Sigmoid colon (tissue), 7 donors: ENCODE data around the gene C13orf42. TPM values are rescaled to one million over a fixed set of nuclear protein-coding genes. Genes with fewer than 3 reads are reported as not detected.

ENCODE experiments used
- DNase-seq: peaks from one replicate; pipeline ENCODE4 v3.0.0-alpha.2; 2019
- H3K27ac ChIP-seq, 4 donors: fragments of 200-600 bp; sonication (generic); one replicate each; pipeline ENCODE4 v1.5.1; 2016 to 2019; ENCODE audit warnings: mild to moderate bottlenecking in 1 of 4
- H3K27me3 ChIP-seq, 3 donors: fragments of 200-600 bp; sonication (generic); one replicate each; pipeline ENCODE4 v1.5.1; 2019; ENCODE audit warnings: mild to moderate bottlenecking in 1 of 3
- H3K36me3 ChIP-seq, 4 donors: fragments of 200-600 bp; sonication (generic); one replicate each; pipeline ENCODE4 v1.5.1; 2016 to 2019
- H3K4me1 ChIP-seq, 4 donors: fragments of 200-600 bp; sonication (generic); one replicate each; pipeline ENCODE4 v1.5.1; 2017 to 2019
- H3K4me3 ChIP-seq, 4 donors: fragments of 200-600 bp; sonication (generic); one replicate each; pipeline ENCODE4 v1.5.1; 2017 to 2019; ENCODE audit warnings: mild to moderate bottlenecking in 2 of 4, moderate library complexity in 1 of 4
- H3K9me3 ChIP-seq, 4 donors: fragments of 200-600 bp in 3 of 4; sonication (generic) in 3 of 4; one replicate each; pipeline versions ENCODE4 v1.5.1 to v1.6.1; 2013 to 2019
- CTCF ChIP-seq, 4 experiments: fragments of 450-650 bp in 3 of 4; fragments of 200-600 bp in 1 of 4; IDR thresholded peaks; one replicate each; pipeline ENCODE4 v1.5.1; 2016 to 2019; ENCODE audit warnings: antibody characterized with exemption in 4 of 4, mild to moderate bottlenecking in 3 of 4, moderate library complexity in 2 of 4
- EP300 ChIP-seq, 4 donors: sonication (generic); formaldehyde crosslinking; IDR thresholded peaks; one replicate each; pipeline ENCODE4 v1.6.1; 2017; ENCODE audit warnings: antibody characterized with exemption in 4 of 4
- POLR2A ChIP-seq, 2 donors: fragments of 450-650 bp; IDR thresholded peaks; one replicate each; pipeline ENCODE4 v1.6.1; 2016; ENCODE audit warnings: antibody characterized with exemption in 2 of 2, mild to moderate bottlenecking in 2 of 2, moderate library complexity in 2 of 2
- POLR2AphosphoS5 ChIP-seq, 4 donors: sonication (generic); formaldehyde crosslinking; IDR thresholded peaks; one replicate each; pipeline ENCODE4 v1.6.1; 2017; ENCODE audit warnings: antibody characterized with exemption in 4 of 4
- WGBS, 2 donors: extraction: QIAGEN DNeasy Blood & Tissue Kit; methylation state at CpG; one replicate each; pipeline ENCODE4 v1.1.7; 2013; 5-methylcytosine and 5-hydroxymethylcytosine counted together
- intact Hi-C: fragments of 100-400 bp; cut with DNase I; formaldehyde crosslinking; loops from one replicate; pipeline ENCODE4 v1.15.1; 2023
- polyA plus RNA-seq, 3 donors: library from polyadenylated mRNA; stranded (reverse); fragments of 200-250 nt; gene quantifications; one replicate each; pipeline ENCODE4 v1.2.3, GENCODE V29; 2013
- total RNA-seq, 4 donors: library from RNA; depleted of rRNA; stranded (reverse); fragments of >200 nt; gene quantifications; one replicate each; pipeline ENCODE4 v1.1.0, GENCODE V29; 2016
- donor health status: healthy with polysubstance abuse.
- donor health status: Bipolar disorder and iron deficiency.
- donor health status: healthy.

Gene C13orf42
- total and polyA plus RNA-seq, 7 donors, result not detected

DNA sequence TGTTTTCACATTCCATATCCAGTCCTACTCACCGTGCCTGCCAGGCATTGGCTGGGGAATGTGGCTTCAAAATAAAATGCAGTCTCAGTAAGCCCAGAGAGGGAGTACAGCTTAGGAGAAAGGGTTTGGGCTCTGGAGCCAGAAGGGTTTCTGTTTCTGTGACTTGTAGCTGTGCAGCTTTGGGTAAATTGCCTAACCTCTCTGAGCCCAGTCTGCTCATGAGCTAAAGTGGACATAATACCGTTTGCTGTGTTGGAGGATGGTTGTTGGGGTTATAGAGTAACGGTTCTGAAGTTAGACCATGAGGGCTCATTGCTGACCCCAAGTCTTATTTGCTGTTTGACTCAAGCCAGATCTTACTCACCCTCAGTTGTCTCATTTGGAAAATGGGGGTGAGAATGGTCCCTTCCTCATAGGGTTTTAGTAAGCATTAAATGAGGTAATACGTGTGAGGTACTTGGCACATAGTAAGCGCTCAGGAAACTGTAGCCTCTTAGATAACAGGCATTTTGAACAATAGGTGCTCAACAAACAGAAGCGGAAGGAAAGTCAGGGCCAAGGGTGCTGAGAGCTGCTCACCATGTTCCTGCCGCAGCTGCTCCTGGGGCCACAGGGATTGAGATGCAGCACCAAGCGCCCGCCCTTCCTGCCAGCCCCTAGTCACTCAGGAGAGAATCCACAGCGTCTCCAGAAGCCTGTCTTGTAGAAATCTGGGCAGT lies 45.5 kb downstream of the C13orf42 start:
- H3K27ac ChIP-seq, result no peak overlapping the region
- TF ChIP-seq POLR2AphosphoS5 (IDR thresholded peaks at IDR 0.05), result no peak
- no peak for TF ChIP-seq CTCF (IDR thresholded peaks at IDR 0.05)
- no peak for TF ChIP-seq EP300 (IDR thresholded peaks at IDR 0.05)
- TF ChIP-seq POLR2A (IDR thresholded peaks at IDR 0.05), result no peak
- intact Hi-C loops, result no loop called here

DNA sequence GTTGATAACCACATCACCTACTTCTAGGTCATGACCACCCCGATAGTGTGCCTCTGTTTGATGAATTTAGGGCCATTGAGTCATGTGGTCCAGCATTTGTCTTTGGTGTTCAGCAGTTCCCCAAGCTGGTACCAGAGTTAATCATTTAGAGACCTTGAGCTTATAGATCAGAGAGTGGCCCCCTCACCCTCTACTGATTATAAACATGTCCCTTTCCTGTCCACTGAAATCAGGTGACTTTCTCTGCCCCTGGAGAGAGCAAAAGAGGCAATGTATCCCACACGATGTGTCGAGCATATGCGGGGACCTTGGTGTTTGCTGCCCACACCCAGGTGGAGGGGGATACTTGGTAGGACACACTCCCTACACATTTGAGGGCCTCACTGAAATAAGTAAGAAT lies 46.3 kb downstream of the C13orf42 start:
- H3K4me3 ChIP-seq, result no peak overlapping the region
- 88 to 93% methylated on average over 4 of the region's 4 CpGs for WGBS, 2 donors
- no peaks in the 10 kb centered on the region for H3K36me3 ChIP-seq
- intact Hi-C loops, result no loop called here
- DNase-seq, result no peak
- H3K9me3 ChIP-seq, result no peaks in the 10 kb centered on the region
- H3K4me1 ChIP-seq, result no peaks in the 10 kb centered on the region
- H3K27me3 ChIP-seq, result peaks cover 0 to 8% (median 0%) of the 10 kb centered on the region in 3 donors
- no peak for TF ChIP-seq CTCF (IDR thresholded peaks at IDR 0.05)
- no peak for TF ChIP-seq POLR2AphosphoS5 (IDR thresholded peaks at IDR 0.05)
- no peak for TF ChIP-seq POLR2A (IDR thresholded peaks at IDR 0.05)
- no peak for TF ChIP-seq EP300 (IDR thresholded peaks at IDR 0.05)
- H3K27ac ChIP-seq, result no peak overlapping the region

More for the DNA sequence above, 45.5 kb downstream of the C13orf42 start:
- Histone ChIP-seq H3K27me3 (peaks cover 0 to 8% (median 0%) of the 10 kb centered on the region in 3 donors), H3K36me3 (no peaks in the 10 kb centered on the region), H3K9me3 (no peaks in the 10 kb centered on the region), H3K4me3 (no peak overlapping the region), H3K4me1 (no peaks in the 10 kb centered on the region)
- 77 to 85% methylated on average over 10 of the region's 10 CpGs for WGBS, 2 donors
- DNase-seq, result no peak

DNA sequence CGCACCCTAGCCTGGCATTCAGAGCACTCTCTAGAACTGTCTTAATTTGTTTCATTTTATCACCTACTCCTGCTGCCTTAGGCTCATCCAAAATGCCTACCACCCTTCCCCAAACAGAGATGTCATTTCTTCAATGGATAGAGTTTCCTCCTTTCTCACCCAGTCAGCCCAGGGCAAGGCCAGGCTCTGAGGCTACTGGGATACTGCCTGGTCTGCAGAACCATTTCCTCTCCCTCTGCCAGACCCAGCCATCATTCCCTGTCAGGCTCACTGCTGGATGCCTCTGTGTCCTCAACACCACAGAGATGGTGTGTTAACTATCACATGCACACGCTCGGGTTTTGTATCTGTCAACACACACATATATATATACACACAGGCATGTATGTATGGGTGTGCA lies 47.2 kb downstream of the C13orf42 start:
- Histone ChIP-seq H3K9me3 (no peaks in the 10 kb centered on the region), H3K27ac (no peak overlapping the region), H3K4me1 (no peaks in the 10 kb centered on the region), H3K4me3 (no peak overlapping the region), H3K36me3 (no peaks in the 10 kb centered on the region), H3K27me3 (peaks cover 0 to 8% (median 0%) of the 10 kb centered on the region in 3 donors)
- no peak for DNase-seq
- TF ChIP-seq POLR2A (IDR thresholded peaks at IDR 0.05), result no peak
- no peak for TF ChIP-seq CTCF (IDR thresholded peaks at IDR 0.05)
- no peak for TF ChIP-seq EP300 (IDR thresholded peaks at IDR 0.05)
- TF ChIP-seq POLR2AphosphoS5 (IDR thresholded peaks at IDR 0.05), result no peak
- intact Hi-C loops, result no loop called here
- 94 to 95% methylated on average over 3 of the region's 3 CpGs for WGBS, 2 donors

DNA sequence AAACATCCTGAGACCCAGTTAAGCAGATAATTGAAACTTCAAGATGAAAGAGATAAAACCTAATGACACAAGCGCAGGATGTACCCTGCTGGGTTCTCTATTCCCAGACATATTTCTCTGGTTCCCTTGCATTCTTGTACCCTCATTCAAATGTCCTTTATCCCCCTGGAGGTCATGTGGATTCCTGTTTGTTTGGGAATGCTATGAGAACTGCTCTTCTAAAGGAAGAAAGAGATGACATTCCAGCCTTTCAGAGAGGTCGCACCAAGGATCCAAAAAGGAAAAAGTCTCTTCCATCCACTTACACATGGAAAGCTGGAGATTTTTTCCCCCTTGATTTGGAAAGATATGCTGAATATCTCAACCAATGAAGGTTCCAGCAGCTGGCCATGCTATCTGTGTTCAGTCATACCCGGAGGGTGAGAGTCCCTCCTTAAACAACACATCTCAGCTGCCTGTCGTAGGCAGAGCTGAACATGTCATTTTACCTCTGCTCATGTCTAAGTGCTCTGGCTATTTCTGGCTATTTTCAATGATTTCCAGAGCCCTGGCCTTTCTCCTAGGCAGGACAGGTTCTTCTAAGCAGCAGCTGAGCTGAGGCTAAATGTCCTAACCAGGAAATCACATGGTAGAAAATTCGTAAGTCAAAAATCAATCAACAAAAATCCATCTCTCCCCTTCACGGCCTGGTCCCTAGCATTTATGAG lies 52.5 kb downstream of the C13orf42 start:
- no peaks in the 10 kb centered on the region for H3K36me3 ChIP-seq
- no peaks in the 10 kb centered on the region for H3K9me3 ChIP-seq
- H3K27me3 ChIP-seq, result no peaks in the 10 kb centered on the region
- intact Hi-C loops, result no loop called here
- H3K27ac ChIP-seq, result no peak overlapping the region
- no peak for DNase-seq
- WGBS, 2 donors, result 79 to 83% methylated on average over 6 of the region's 6 CpGs
- no peaks in the 10 kb centered on the region for H3K4me1 ChIP-seq
- no peak overlapping the region for H3K4me3 ChIP-seq
- TF ChIP-seq CTCF (IDR thresholded peaks at IDR 0.05) (no peak), EP300 (IDR thresholded peaks at IDR 0.05) (no peak), POLR2A (IDR thresholded peaks at IDR 0.05) (no peak), POLR2AphosphoS5 (IDR thresholded peaks at IDR 0.05) (no peak)
